ENCODE results near the gene HMG20A. TPM values are rescaled to one million over a fixed set of nuclear protein-coding genes. Genes with fewer than 3 reads are reported as not detected.

Gene HMG20A
- total and polyA plus RNA-seq, 2 experiments from 2014 or later: 17.8 to 57.8 TPM

DNA sequence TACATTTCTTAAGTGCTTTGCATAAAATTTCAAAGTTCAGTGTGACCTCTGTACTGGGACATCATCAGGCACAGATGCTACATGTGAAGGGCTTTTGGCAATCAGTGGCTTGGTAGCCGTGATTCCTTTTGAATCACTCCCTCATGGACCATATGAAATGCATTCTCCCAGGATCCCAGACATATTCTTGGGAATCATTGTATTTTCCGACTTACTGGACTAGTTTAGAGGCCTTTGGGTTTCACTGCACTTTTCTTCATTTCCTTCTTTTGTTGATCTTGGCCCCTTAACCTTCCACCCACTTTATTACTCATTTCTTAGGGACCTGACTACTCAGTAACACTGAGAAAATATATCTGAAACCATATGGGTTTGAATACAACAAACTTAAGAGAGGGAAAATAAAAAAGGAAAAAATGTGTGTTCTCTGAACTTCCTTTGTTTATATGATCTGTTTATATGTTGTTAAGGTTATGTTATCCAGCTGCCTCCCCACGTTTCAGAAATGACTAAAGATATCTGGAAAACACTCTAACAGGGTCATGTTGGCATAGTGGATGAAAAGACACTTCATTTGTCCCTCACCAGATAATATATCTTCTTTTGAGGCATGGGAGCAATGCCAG is 35.1 kb downstream of the HMG20A start (continued):
- TF ChIP-seq, protein P1, sequence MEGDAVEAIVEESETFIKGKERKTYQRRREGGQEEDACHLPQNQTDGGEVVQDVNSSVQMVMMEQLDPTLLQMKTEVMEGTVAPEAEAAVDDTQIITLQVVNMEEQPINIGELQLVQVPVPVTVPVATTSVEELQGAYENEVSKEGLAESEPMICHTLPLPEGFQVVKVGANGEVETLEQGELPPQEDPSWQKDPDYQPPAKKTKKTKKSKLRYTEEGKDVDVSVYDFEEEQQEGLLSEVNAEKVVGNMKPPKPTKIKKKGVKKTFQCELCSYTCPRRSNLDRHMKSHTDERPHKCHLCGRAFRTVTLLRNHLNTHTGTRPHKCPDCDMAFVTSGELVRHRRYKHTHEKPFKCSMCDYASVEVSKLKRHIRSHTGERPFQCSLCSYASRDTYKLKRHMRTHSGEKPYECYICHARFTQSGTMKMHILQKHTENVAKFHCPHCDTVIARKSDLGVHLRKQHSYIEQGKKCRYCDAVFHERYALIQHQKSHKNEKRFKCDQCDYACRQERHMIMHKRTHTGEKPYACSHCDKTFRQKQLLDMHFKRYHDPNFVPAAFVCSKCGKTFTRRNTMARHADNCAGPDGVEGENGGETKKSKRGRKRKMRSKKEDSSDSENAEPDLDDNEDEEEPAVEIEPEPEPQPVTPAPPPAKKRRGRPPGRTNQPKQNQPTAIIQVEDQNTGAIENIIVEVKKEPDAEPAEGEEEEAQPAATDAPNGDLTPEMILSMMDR (conservative IDR thresholded peaks at IDR 0.05; ENCODE audit: low read depth in 2 of 2): no peak
- no peak for TF ChIP-seq JUNB (IDR thresholded peaks at IDR 0.05; ENCODE audit: unreplicated experiment)
- TF ChIP-seq EZH2 (IDR thresholded peaks at IDR 0.05; ENCODE audit: low read depth, unreplicated experiment): no peak
- TF ChIP-seq, protein P2, sequence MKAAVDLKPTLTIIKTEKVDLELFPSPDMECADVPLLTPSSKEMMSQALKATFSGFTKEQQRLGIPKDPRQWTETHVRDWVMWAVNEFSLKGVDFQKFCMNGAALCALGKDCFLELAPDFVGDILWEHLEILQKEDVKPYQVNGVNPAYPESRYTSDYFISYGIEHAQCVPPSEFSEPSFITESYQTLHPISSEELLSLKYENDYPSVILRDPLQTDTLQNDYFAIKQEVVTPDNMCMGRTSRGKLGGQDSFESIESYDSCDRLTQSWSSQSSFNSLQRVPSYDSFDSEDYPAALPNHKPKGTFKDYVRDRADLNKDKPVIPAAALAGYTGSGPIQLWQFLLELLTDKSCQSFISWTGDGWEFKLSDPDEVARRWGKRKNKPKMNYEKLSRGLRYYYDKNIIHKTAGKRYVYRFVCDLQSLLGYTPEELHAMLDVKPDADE (IDR thresholded peaks at IDR 0.05): no peak
- no peak for TF ChIP-seq STAT1 (IDR thresholded peaks at IDR 0.05; ENCODE audit: unreplicated experiment)
- no peak for TF ChIP-seq CREB1 (CRISPR knock-in tag; IDR thresholded peaks at IDR 0.05; ENCODE audit: low read depth)
- TF ChIP-seq EZH2phosphoT487 (IDR thresholded peaks at IDR 0.05; ENCODE audit: unreplicated experiment): no peak

DNA sequence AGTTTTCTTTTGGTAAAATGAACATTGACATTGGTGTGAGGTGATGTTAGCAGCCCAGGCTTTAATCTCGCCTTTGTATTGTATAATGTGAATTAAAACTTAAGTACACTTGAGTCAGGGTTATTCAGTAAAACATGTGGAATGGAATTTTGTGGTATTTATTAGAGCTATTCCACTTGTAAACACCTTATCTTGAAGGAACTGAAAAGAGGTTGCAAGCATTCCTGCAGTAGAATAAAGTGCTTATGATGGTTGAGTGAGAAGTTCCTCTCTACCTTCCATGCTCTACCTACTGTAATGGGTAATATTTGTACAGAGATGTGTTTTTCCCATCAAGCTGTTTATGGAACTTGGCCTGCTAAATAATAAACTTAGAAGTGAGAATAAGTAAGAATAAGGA is 36.1 kb downstream of the HMG20A start:
- Histone ChIP-seq H3K79me2 (replicated peaks; ENCODE audit: insufficient read depth) (peaks cover 24% of the 10 kb centered on the region), H3K27me3 (ENCODE audit: insufficient read depth) (no peaks in the 10 kb centered on the region), H3K36me3 (ENCODE audit: insufficient read depth) (peaks cover 4% of the 10 kb centered on the region; the same call in 1 of the 2 replicates), H3K4me1 (ENCODE audit: insufficient read depth) (peaks cover 10% of the 10 kb centered on the region; the same call in 1 of the 2 replicates), H4K20me1 (replicated peaks; ENCODE audit: insufficient read depth) (0 out of 2 replicates have a peak, but pooled peaks cover 3% of the 10 kb centered on the region), H2AFZ (no peak overlapping the region), H3K9me2 (ENCODE audit: insufficient read depth) (no peaks in the 10 kb centered on the region), H3K4me2 (no peak overlapping the region), H3F3A (replicated peaks; ENCODE audit: low read depth) (no peaks in the 10 kb centered on the region), H3K27ac (ENCODE audit: low read depth) (peak overlapping the region; percentile 33; the same call in 1 of the 2 replicates), H3K4me3 (no peak overlapping the region)
- no peak overlapping the region for H3K27ac Mint-ChIP-seq
- peaks cover 12% of the 10 kb centered on the region for H3K4me1 Mint-ChIP-seq
- no peak for ATAC-seq
- peaks cover 13% of the 10 kb centered on the region for H3K36me3 Mint-ChIP-seq (ENCODE audit: low read depth)
- H3K9me3 Mint-ChIP-seq: no peaks in the 10 kb centered on the region
- TF ChIP-seq, protein P1 (conservative IDR thresholded peaks at IDR 0.05; ENCODE audit: low read depth in 2 of 2): no peak
- TF ChIP-seq ZNF114 (CRISPR knock-in tag; IDR thresholded peaks at IDR 0.05) (no peak), ZNF331 (CRISPR knock-in tag; IDR thresholded peaks at IDR 0.05; ENCODE audit: low read depth) (no peak), EZH2phosphoT487 (IDR thresholded peaks at IDR 0.05; ENCODE audit: unreplicated experiment) (no peak), NANOG (IDR thresholded peaks at IDR 0.05; ENCODE audit: borderline replicate concordance) (no peak), STAT1 (IDR thresholded peaks at IDR 0.05; ENCODE audit: unreplicated experiment) (no peak), POLR2AphosphoS5 (IDR thresholded peaks at IDR 0.05; ENCODE audit: low read depth) (no peak), EZH2 (IDR thresholded peaks at IDR 0.05; ENCODE audit: low read depth, unreplicated experiment) (no peak)
- TF ChIP-seq, protein P3, sequence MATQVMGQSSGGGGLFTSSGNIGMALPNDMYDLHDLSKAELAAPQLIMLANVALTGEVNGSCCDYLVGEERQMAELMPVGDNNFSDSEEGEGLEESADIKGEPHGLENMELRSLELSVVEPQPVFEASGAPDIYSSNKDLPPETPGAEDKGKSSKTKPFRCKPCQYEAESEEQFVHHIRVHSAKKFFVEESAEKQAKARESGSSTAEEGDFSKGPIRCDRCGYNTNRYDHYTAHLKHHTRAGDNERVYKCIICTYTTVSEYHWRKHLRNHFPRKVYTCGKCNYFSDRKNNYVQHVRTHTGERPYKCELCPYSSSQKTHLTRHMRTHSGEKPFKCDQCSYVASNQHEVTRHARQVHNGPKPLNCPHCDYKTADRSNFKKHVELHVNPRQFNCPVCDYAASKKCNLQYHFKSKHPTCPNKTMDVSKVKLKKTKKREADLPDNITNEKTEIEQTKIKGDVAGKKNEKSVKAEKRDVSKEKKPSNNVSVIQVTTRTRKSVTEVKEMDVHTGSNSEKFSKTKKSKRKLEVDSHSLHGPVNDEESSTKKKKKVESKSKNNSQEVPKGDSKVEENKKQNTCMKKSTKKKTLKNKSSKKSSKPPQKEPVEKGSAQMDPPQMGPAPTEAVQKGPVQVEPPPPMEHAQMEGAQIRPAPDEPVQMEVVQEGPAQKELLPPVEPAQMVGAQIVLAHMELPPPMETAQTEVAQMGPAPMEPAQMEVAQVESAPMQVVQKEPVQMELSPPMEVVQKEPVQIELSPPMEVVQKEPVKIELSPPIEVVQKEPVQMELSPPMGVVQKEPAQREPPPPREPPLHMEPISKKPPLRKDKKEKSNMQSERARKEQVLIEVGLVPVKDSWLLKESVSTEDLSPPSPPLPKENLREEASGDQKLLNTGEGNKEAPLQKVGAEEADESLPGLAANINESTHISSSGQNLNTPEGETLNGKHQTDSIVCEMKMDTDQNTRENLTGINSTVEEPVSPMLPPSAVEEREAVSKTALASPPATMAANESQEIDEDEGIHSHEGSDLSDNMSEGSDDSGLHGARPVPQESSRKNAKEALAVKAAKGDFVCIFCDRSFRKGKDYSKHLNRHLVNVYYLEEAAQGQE (IDR thresholded peaks at IDR 0.05; ENCODE audit: unreplicated experiment): no peak
- H3K4me3 Mint-ChIP-seq: no peak overlapping the region
- peaks cover 3% of the 10 kb centered on the region for H3K27me3 Mint-ChIP-seq (ENCODE audit: insufficient read depth, low read depth, poor library complexity)
- no peak for DNase-seq (ENCODE audit: low spot score)

All from GM23338 (cell line).